Measurements from ENCODE around the gene TMEM53.

TMEM53 gene

GRCh38 chr1:44609768-44610526, 64.3 kb downstream of the TMEM53 start:
- no peak for DNase-seq (ENCODE audit: low read depth, low spot score)
- H3K27ac ChIP-seq, result no peak overlapping the region

- H3K27ac ChIP-seq, result no peak overlapping the region
- DNase-seq (ENCODE audit: low read depth, low spot score), result no peak
These were observed 64.9 kb downstream of the TMEM53 start for GRCh38 chr1:44609412-44609767.

GRCh38 chr1:44608141-44608540, 66.1 kb downstream of the TMEM53 start:
- no peak for DNase-seq (ENCODE audit: low read depth, low spot score)
- H3K27ac ChIP-seq, result no peak overlapping the region

- DNase-seq (ENCODE audit: low read depth, low spot score), result no peak
- no peak overlapping the region for H3K27ac ChIP-seq
These were observed 67.5 kb downstream of the TMEM53 start for GRCh38 chr1:44606701-44607281.

GRCh38 chr1:44605914-44606615, 68.2 kb downstream of the TMEM53 start:
- DNase-seq (ENCODE audit: low read depth, low spot score), result no peak
- no peak overlapping the region for H3K27ac ChIP-seq

GRCh38 chr1:44604157-44604955, 69.9 kb downstream of the TMEM53 start:
- no peak overlapping the region for H3K27ac ChIP-seq

GRCh38 chr1:44603718-44604117, 70.6 kb downstream of the TMEM53 start:
- no peak for DNase-seq (ENCODE audit: low read depth, low spot score)
- H3K27ac ChIP-seq, result no peak overlapping the region

More at GRCh38 chr1:44604157-44604955, 69.9 kb downstream of the TMEM53 start:
- no peak for DNase-seq (ENCODE audit: low read depth, low spot score)

Measured in epithelial cell of prostate (primary cell).